ENCODE data around the gene DLG2. TPM values are rescaled to one million over a fixed set of nuclear protein-coding genes. Genes with fewer than 3 reads are reported as not detected.

Gene DLG2
- total and polyA plus RNA-seq, 2 of the 8 experiments (the other 6 are each of a cell fraction or from before 2014, with no cell fraction given), result 1.7 to 14.3 TPM

GRCh38 chr11:83785942-83786341, 1841.2 kb downstream of the DLG2 start:
- no peak overlapping the region for H2BK5ac ChIP-seq (ENCODE audit: low read depth, low read length)
- H3K36me3 ChIP-seq (ENCODE audit: control insufficient read depth in 2 of 4, insufficient read depth in 4 of 4, low read length in 3 of 4), result no peaks in the 10 kb centered on the region
- ChIA-PET POLR2A (ENCODE audit: partially characterized antibody) (no interaction called here), CTCF (ENCODE audit: partially characterized antibody) (interaction anchor here (2.0 kb wide), 1 partner anchor 30 kb away, joined by 6 read pairs; no protein-coding TSS in a partner anchor)
- H3K14ac ChIP-seq (ENCODE audit: insufficient read length), result no peak overlapping the region
- H3K18ac ChIP-seq (ENCODE audit: extremely low read depth, low read length), result no peak overlapping the region
- DNase-seq (ENCODE audit: low read depth in 1 of 2, low spot score in 2 of 2) (no peak), FAIRE-seq (no peak)
- no peak overlapping the region for H4K5ac ChIP-seq (ENCODE audit: insufficient read length, low read depth, low read length)
- H3K79me1 ChIP-seq (ENCODE audit: low read depth, low read length), result no peaks in the 10 kb centered on the region
- no peak overlapping the region for H2BK20ac ChIP-seq (ENCODE audit: low read length)
- H4K20me1 ChIP-seq (replicated peaks in 1 of 2; ENCODE audit: control insufficient read depth in 1 of 2, insufficient read depth in 2 of 2, low read length in 2 of 2), result no peaks in the 10 kb centered on the region
- H3K79me2 ChIP-seq (ENCODE audit: control insufficient read depth in 1 of 2, insufficient read depth in 2 of 2, low read length in 2 of 2), result no peaks in the 10 kb centered on the region
- H3K9ac ChIP-seq (replicated peaks in 1 of 4; ENCODE audit: extremely low read depth in 1 of 4, low read depth in 3 of 4, low read length in 3 of 4), result no peak overlapping the region
- no peak overlapping the region for H3K4me2 ChIP-seq (ENCODE audit: insufficient read depth in 1 of 2, low read depth in 2 of 2, low read length in 2 of 2)
- H3K27me3 ChIP-seq (replicated peaks in 1 of 4; ENCODE audit: control insufficient read depth in 3 of 4, extremely low read depth in 1 of 4, insufficient read depth in 3 of 4, low read length in 3 of 4), result no peaks in the 10 kb centered on the region
- no peak for TF ChIP-seq HDAC2 (IDR thresholded peaks at IDR 0.05; ENCODE audit: borderline replicate concordance in 1 of 2, low read depth in 2 of 2, low read length in 2 of 2)
- TF ChIP-seq JUN (IDR thresholded peaks at IDR 0.05; ENCODE audit: low read depth, low read length), result no peak
- no peak for TF ChIP-seq CBX5 (IDR thresholded peaks at IDR 0.05; ENCODE audit: low read depth, low read length)
- TF ChIP-seq TCF12 (IDR thresholded peaks at IDR 0.05; ENCODE audit: low read depth, low read length), result no peak
- no peak for TF ChIP-seq EP300 (IDR thresholded peaks at IDR 0.05; ENCODE audit: borderline replicate concordance in 1 of 2, low read depth in 2 of 2, low read length in 2 of 2)
- TF ChIP-seq CEBPB (IDR thresholded peaks at IDR 0.05; ENCODE audit: low read depth, low read length), result no peak
- no peak for TF ChIP-seq SIRT6 (IDR thresholded peaks at IDR 0.05; ENCODE audit: low read length)
- no peak for TF ChIP-seq JUND (IDR thresholded peaks at IDR 0.05; ENCODE audit: low read length)
- TF ChIP-seq MAFK (IDR thresholded peaks at IDR 0.05; ENCODE audit: low read depth, low read length), result no peak
- TF ChIP-seq SP1 (IDR thresholded peaks at IDR 0.05; ENCODE audit: low read depth, low read length), result no peak
- no peak for TF ChIP-seq SIX5 (IDR thresholded peaks at IDR 0.05; ENCODE audit: low read depth, low read length)
- no peak for TF ChIP-seq CREB1 (IDR thresholded peaks at IDR 0.05)
- no peaks in the 10 kb centered on the region for H3K9me3 ChIP-seq (ENCODE audit: insufficient read depth in 2 of 2, low read depth in 1 of 2, low read length in 1 of 2)
- 96% methylated on average over 2 of the region's 2 CpGs; no CpG with 5 or more reads in 1 of the 2 experiments for whole genome bisulfite sequencing, 2 experiments (ENCODE audit: extremely low coverage in 1 of 2, insufficient coverage in 1 of 2, insufficient read length in 1 of 2, insufficient replicate concordance in 2 of 2, low coverage in 1 of 2, low lambda C conversion rate in 2 of 2, missing lambda C conversion rate in 1 of 2)
- H4K8ac ChIP-seq (ENCODE audit: extremely low read depth, insufficient read depth, low read length), result no peak overlapping the region
- H4K91ac ChIP-seq (replicated peaks; ENCODE audit: insufficient read length, low read length), result no peak overlapping the region
- H2AK5ac ChIP-seq (ENCODE audit: low read depth, low read length), result no peak overlapping the region
- H2AFZ ChIP-seq (ENCODE audit: low read length), result peak overlapping the region; percentile 62; the same call in 1 of the 2 replicates
- H3K4me1 ChIP-seq (replicated peaks in 1 of 4; ENCODE audit: control insufficient read depth in 3 of 4, insufficient read depth in 4 of 4, low read length in 3 of 4), result no peaks in the 10 kb centered on the region
- no peak overlapping the region for H3K4ac ChIP-seq (replicated peaks; ENCODE audit: insufficient read length, low read depth, low read length)
- H3K23me2 ChIP-seq (ENCODE audit: low read depth, low read length), result no peaks in the 10 kb centered on the region
- no peak overlapping the region for H2BK15ac ChIP-seq (ENCODE audit: low read length)
- H3K56ac ChIP-seq (replicated peaks; ENCODE audit: insufficient read length, low read depth, low read length), result no peak overlapping the region
- H3K23ac ChIP-seq (ENCODE audit: insufficient read length), result no peak overlapping the region
- H3K27ac ChIP-seq (ENCODE audit: low read depth, low read length), result no peak overlapping the region
- no peak overlapping the region for H2BK12ac ChIP-seq (ENCODE audit: low read depth, low read length)
- H3K4me3 ChIP-seq (ENCODE audit: extremely low read depth in 1 of 4, insufficient read depth in 2 of 4, low read depth in 3 of 4, low read length in 4 of 4), result no peak overlapping the region
- no peak overlapping the region for H2BK120ac ChIP-seq (replicated peaks; ENCODE audit: low read depth, low read length)
